GM12872 (cell line): ENCODE measurements around the gene FSTL3.

Experiments used
- CTCF ChIP-seq: IDR thresholded peaks from 3 replicates; pipeline ENCODE4 v1.5.1; 2011; ENCODE audit warnings: low read depth, mild to moderate bottlenecking, low read length, moderate library complexity; ENCODE audit not compliant: insufficient read depth

Gene FSTL3

GRCh38 chr19:676339-677105 lies at the start of gene FSTL3:
Gene FSTL3, plus strand, starts transcription at chr19:676392. Its CDS starts 32 bp downstream, at chr19:676424.
- TF ChIP-seq CTCF: no peak

- TF ChIP-seq CTCF: peak; percentile 37; the same call in 2 of the 3 replicates
Measured at GRCh38 chr19:628168-628567, 48.0 kb upstream of the FSTL3 start.

- TF ChIP-seq CTCF: no peak
Measured at GRCh38 chr19:629961-630714, 46.1 kb upstream of the FSTL3 start.

- TF ChIP-seq CTCF: no peak
Measured at GRCh38 chr19:632579-633067, 43.6 kb upstream of the FSTL3 start.

DNA sequence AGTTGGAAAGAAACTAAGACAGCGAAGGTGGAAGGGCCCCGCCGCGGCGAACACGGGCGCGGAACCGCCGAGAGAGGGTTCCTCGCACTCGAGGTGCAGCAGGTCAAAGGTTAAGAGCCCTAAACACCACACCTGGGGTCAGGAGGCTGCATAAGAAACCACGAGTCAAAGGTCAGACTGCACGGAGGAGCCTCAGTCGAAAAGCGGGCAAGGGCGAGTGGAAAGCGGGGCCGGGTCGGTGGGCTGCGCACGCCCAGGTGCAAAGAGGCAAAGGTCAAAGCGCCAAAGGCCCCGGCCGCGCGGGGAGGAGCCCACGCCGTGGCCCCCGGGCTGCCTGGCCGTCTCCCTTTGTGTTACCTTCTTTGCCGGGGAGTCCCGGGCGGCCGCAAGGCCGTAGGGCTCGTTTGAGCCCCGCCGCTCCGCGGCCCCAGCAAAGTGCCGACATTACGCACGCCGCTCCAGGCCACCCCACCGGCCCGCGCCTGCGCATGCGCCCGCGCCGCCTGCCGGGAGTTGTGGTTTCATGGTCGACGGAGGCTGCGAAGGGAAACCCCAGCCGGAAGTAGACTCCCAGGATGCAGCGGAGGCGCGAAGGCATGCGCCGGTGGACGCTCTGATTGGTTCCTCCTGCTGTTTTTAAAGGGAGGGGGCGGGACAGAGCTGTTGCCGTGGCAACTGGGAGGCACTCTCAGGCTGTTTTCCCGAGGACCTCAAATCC lies 43.0 kb upstream of the FSTL3 start, which contains the start of gene POLRMT:
Gene POLRMT (minus strand): TSS at position 470 of the 718 bp plus-strand sequence. CDS start 25 bp downstream, at position 445.
- TF ChIP-seq CTCF: no peak

- no peak for TF ChIP-seq CTCF
Measured at GRCh38 chr19:633786-634639, 42.2 kb upstream of the FSTL3 start.
